ENCODE measurements around the gene HSPB1.

- TF ChIP-seq CTCF (IDR thresholded peaks at IDR 0.05) (no peak), EP300 (IDR thresholded peaks at IDR 0.05) (no peak)
Measured at GRCh38 chr7:76337147-76337546, 34.7 kb downstream of the HSPB1 start.

Data from suprapubic skin (tissue), 3 donors.